Activated T-cell treated with anti-CD3 and anti-CD28 coated beads, Interleukin-2, amount 50 U/mL, for 1 hour (primary cell): Measurements from ENCODE around the gene UNC5A.
"Not testable (repeated sequence)": the region's sequence is repeated elsewhere in the genome, so short reads cannot be mapped to it uniquely, and the experiment has no call there.

Experiments used
- DNase-seq: peaks from one replicate; pipeline ENCODE4 v3.0.0-alpha.2; 2020

The UNC5A gene

GRCh38 chr5:176866707-176867310 lies 56.5 kb downstream of the UNC5A start:
- no peak for DNase-seq

DNA sequence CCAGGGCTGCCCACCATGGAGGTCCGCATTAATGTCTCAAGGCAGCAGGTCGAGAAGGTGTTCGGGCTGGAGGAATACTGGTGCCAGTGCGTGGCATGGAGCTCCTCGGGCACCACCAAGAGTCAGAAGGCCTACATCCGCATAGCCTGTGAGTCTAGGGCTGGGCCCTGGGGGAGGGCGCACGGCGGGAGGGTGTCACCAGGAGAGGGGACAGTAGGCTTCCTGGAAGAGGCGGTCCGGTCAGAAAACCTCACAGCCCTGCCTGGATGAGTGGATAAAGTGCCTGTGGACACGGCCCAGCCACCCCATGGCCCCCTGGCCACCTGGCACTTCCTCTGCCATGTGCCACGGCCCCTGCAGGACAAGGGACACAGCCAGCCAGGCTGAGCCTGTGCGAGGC lies 57.8 kb downstream of the UNC5A start:
- DNase-seq = no peak

DNA sequence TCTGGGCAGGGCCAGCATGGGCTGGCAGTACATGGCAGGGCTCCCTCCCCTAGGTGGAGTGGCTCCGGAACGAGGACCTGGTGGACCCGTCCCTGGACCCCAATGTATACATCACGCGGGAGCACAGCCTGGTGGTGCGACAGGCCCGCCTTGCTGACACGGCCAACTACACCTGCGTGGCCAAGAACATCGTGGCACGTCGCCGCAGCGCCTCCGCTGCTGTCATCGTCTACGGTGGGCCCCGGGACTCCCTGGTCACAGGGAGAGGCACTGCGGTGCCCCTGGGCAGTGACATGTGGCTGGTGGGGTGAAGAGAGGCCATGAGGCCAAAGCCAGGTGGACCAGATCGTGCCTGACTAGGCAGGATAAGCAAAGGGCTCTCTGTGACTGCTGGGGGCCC lies 58.4 kb downstream of the UNC5A start:
- DNase-seq = no peak

DNA sequence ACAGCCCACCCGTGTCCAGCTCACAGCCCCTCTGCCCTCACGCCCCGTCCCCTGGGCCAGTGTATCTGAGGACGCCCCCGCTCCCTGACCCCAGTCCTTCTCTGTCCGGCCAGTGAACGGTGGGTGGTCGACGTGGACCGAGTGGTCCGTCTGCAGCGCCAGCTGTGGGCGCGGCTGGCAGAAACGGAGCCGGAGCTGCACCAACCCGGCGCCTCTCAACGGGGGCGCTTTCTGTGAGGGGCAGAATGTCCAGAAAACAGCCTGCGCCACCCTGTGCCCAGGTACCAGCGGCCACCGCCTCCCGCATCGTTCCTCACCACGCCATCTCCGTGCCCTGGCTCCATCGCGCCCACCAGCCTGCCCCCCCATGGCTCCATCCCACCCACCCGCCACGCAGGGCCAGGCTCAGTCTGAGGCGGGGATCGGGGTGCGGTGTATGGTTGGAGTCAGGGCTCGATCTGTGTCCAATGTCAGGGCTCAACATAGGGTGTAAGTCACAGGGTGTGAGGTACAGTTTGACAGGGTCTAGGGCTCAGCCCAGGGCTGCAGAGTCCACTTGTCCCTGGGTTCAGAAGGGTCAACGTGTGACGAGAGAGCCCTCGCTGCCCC lies 59.2 kb downstream of the UNC5A start:
- DNase-seq = no peak

DNA sequence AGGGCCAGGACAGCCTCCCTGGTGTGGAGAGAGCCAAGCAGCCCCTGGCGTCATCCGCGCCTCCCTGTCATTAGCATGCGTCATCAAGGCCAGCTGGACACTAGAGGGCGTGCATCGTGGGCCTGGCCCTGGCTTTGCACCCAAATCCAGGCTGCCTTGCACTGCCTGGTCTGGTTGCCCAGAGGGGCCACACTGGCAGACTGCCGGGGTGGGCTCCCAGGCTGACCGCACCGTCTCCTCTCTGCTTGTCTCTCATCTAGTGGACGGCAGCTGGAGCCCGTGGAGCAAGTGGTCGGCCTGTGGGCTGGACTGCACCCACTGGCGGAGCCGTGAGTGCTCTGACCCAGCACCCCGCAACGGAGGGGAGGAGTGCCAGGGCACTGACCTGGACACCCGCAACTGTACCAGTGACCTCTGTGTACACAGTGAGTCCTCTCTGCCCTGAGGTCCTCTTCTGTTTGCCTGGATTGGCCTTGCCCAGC lies 59.8 kb downstream of the UNC5A start:
- DNase-seq = no peak

- DNase-seq = not testable (repeated sequence)
These were observed 60.3 kb downstream of the UNC5A start for GRCh38 chr5:176870644-176871043.

GRCh38 chr5:176872586-176872985 lies 62.2 kb downstream of the UNC5A start:
- DNase-seq = not testable (repeated sequence)

GRCh38 chr5:176873011-176873410 lies 62.7 kb downstream of the UNC5A start:
- not testable (repeated sequence) for DNase-seq

- DNase-seq = no peak
These were observed 63.3 kb downstream of the UNC5A start for GRCh38 chr5:176873541-176874172.

DNA sequence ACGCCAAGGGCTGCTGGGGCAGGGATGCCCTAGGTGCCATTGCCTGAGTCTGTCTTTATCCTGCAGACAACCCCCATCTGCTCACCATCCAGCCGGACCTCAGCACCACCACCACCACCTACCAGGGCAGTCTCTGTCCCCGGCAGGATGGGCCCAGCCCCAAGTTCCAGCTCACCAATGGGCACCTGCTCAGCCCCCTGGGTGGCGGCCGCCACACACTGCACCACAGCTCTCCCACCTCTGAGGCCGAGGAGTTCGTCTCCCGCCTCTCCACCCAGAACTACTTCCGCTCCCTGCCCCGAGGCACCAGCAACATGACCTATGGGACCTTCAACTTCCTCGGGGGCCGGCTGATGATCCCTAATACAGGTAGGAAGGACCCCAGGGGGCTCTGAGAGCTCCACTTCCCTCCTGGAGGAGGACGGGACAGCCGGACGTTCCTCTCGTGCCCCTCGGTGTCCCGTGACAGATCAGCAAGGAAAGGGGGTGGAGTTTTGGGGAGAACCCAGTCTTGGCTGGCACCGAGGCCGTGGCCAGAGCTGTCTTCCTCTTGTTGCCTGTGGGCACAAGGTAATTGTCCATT lies 63.9 kb downstream of the UNC5A start:
- no peak for DNase-seq

GRCh38 chr5:176875014-176875550 lies 64.7 kb downstream of the UNC5A start:
- no peak for DNase-seq

DNA sequence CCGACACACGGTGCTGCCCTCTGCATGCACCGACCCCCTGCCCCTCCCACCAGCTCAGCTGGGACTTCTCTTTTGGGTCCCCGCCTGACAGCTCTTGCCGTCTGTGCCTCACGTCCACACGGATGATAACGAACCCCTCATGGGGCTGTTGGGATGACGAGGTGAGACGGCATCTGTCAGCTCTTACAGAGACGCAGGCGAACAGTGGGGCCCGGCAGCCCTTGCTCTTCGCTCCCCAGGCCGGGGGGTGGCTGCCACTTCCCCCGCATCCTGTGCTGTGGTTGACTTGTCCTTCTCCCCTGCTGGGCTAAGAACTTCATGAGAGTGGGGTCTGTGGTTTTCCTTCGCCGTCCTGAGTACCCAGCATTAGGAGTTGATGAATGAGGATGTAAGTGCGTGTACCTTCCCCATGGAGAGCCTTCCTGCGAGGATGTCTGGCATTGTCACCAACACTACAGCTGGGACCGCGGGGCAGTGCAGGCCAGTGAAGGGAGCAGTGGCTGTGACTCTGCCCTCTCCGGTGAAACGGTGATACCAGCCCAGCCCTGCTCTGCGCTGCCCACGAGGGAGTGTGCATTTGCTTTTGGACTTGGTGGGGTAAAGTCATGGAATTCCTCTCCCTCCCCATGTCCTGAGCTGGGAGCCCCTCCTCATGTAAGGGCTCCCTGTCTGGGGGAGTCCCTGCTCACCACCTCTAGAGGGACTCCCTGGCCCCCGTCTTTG lies 65.6 kb downstream of the UNC5A start:
- no peak for DNase-seq

GRCh38 chr5:176876506-176877431 lies 66.4 kb downstream of the UNC5A start:
- DNase-seq = no peak

- DNase-seq = no peak
These were observed 67.5 kb downstream of the UNC5A start for GRCh38 chr5:176877793-176878331.

DNA sequence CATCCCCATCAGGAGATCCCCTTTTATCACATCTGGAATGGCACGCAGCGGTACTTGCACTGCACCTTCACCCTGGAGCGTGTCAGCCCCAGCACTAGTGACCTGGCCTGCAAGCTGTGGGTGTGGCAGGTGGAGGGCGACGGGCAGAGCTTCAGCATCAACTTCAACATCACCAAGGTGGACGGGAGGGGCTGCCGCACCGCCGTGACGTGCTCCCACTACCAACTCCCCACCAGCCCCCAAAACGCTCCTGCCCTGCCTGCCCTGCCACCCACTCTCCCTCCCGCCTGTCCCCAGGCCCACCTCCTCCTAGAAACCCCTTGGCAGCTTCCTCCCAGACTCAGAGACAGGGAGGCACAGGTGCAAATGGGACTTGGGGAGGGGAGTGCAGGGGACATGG lies 68.1 kb downstream of the UNC5A start:
- no peak for DNase-seq

DNA sequence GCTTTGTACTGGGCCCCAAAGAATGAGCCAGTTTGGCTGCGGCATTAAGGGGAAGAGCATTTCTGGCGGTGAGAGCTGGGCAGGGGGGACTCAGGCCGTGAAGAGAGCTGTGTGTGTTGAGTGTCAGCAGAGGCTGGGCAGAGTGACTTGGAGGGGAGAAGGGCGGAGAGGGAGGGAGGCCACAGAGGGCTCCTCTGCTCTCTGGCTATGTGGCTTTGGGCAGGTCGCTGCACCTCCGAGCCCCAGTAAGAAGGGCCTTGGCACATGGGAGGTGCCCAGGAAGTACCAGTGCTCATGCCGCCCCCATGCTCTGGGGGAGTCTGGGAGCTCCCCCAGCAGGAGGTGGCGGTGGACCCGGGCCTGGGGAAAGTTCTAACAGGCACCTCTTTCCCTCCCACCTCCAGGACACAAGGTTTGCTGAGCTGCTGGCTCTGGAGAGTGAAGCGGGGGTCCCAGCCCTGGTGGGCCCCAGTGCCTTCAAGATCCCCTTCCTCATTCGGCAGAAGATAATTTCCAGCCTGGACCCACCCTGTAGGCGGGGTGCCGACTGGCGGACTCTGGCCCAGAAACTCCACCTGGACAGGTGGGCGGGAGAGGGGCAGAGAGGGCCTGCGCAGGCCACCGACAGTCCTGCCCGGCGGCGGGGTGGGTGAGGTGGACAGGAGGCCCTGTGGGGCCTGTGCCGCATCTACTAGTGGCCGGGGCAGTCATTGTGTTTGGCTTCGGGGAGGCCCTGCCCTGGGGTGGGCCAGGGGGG lies 68.7 kb downstream of the UNC5A start:
- DNase-seq = no peak

DNA sequence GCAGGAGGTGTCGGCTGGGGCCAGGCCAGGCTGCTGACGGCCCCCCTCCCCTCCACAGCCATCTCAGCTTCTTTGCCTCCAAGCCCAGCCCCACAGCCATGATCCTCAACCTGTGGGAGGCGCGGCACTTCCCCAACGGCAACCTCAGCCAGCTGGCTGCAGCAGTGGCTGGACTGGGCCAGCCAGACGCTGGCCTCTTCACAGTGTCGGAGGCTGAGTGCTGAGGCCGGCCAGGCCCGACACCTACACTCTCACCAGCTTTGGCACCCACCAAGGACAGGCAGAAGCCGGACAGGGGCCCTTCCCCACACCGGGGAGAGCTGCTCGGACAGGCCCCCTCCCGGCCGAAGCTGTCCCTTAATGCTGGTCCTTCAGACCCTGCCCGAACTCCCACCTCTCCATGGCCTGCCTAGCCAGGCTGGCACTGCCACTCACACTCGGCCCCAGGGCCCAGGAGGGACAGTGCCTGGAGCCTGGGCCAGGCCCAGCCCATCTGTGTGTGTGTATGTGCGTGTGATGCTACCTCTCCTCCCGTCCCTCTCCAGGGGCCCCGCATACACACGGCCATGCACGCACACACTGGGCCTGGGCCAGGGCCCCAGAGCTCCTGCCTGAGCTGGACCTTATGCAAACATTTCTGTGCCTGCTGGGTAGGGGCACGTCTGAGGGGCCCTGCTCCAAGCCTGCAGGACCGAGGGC lies 69.5 kb downstream of the UNC5A start:
- DNase-seq = no peak

DNA sequence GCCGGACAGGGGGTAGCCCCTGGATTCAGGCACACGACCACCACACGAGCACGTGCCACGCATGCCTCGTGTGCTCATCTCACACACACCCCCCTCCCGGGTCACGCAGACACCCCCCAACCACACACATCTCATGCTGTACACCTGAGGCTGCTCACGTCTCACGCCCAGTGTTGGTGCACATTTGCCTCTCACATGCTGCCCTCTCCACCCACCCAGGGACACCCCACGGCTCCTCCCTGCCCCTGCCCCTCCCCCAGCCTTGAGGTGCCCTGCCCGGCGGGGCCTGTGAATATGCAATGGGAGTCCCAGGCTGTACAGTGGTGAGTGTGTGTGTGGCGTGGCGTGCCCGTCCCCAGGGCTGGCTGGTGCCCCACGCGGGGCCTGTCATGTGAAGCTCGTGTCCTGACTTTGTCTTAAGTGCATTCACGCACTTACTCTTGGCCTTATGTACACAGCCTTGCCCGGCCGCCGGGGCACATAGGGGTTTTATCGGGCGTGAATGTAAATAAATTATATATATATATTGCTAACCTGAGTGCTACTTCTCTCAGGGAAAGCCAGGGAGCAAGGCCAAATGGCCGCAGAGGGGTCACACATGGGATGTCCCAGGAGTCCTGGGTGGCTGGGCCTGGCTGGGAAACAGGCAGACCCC lies 70.1 kb downstream of the UNC5A start:
- no peak for DNase-seq

DNA sequence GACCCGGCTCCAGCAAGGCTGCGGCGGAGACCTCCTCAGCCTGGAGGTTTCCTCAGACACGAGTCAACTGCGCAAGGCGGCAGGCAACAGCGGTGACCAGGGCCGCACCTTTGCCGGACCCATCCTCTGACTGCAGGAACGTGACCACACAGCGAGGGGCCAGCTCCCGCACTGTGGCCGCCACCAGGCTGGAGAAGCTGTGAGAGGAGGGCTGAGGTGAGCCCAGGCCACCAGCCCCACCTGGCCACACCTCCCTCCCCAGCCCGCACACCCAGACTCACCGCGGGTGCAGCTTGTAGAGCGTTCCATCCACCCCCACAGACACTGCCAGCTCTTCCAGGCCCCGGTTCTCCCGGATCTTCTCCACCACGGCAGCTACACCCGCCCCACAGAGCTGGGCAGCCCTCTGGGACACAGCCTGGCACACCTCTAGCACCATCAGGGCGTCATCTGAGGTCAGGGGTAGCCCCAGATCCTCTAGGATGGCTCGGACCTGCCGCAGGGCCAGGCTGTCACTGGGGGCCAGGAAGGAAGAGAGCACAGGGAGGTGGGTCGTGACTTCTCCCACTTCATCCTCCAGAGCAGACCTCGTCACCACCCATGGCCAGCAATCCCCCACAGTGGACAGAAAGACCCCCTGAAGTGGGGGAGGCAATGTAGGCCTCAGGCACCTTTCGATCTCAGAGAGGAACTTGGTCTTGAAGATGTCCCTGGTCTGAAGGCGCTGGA lies 70.8 kb downstream of the UNC5A start:
- DNase-seq = no peak
